ENCODE results near the gene PTPN5. TPM values are rescaled to one million over a fixed set of nuclear protein-coding genes. Genes with fewer than 3 reads are reported as not detected.

PTPN5 gene
- total RNA-seq, 1 donor: not detected

- TF ChIP-seq, protein P1, sequence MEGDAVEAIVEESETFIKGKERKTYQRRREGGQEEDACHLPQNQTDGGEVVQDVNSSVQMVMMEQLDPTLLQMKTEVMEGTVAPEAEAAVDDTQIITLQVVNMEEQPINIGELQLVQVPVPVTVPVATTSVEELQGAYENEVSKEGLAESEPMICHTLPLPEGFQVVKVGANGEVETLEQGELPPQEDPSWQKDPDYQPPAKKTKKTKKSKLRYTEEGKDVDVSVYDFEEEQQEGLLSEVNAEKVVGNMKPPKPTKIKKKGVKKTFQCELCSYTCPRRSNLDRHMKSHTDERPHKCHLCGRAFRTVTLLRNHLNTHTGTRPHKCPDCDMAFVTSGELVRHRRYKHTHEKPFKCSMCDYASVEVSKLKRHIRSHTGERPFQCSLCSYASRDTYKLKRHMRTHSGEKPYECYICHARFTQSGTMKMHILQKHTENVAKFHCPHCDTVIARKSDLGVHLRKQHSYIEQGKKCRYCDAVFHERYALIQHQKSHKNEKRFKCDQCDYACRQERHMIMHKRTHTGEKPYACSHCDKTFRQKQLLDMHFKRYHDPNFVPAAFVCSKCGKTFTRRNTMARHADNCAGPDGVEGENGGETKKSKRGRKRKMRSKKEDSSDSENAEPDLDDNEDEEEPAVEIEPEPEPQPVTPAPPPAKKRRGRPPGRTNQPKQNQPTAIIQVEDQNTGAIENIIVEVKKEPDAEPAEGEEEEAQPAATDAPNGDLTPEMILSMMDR (IDR thresholded peaks at IDR 0.05; ENCODE audit: extremely low read depth, low read depth, low read length): no peak
- no peak within 1 kb of the TSS for H3K27ac ChIP-seq (ENCODE audit: low read depth, low read length)
- DNase-seq (ENCODE audit: insufficient read length, low spot score, missing footprints): peak; percentile 100
Measured at GRCh38 chr11:18698341-18699268, 93.0 kb downstream of the PTPN5 start, which contains the start of gene TMEM86A. TSS of gene TMEM86A (plus strand) at chr11:18698779. CDS start at chr11:18698887, 108 bp downstream.

GRCh38 chr11:18697576-18697975 lies 94.0 kb downstream of the PTPN5 start:
- peaks cover 14% of the 10 kb centered on the region for H3K4me1 ChIP-seq (ENCODE audit: insufficient read depth, low read length)
- no peak for DNase-seq (ENCODE audit: insufficient read length, low spot score, missing footprints)
- H3K4me3 ChIP-seq (ENCODE audit: insufficient read depth, low read length): no peak overlapping the region
- no peak overlapping the region for H2AFZ ChIP-seq (ENCODE audit: low read length)
- H3K79me2 ChIP-seq (ENCODE audit: insufficient read depth, low read length): no peaks in the 10 kb centered on the region
- H3K27me3 ChIP-seq (ENCODE audit: insufficient read depth, low read length): peaks cover 13% of the 10 kb centered on the region
- no peaks in the 10 kb centered on the region for H3K36me3 ChIP-seq (ENCODE audit: insufficient read depth, low read length)
- H3K9me3 ChIP-seq (ENCODE audit: low read depth, low read length): no peaks in the 10 kb centered on the region
- TF ChIP-seq, protein P1 (IDR thresholded peaks at IDR 0.05; ENCODE audit: extremely low read depth, low read depth, low read length): no peak
- H4K20me1 ChIP-seq (ENCODE audit: insufficient read depth, low read length): no peaks in the 10 kb centered on the region
- no peak overlapping the region for H3K4me2 ChIP-seq (ENCODE audit: insufficient read depth, low read length)
- no peak overlapping the region for H3K27ac ChIP-seq (ENCODE audit: low read depth, low read length)

More at GRCh38 chr11:18698341-18699268, 93.0 kb downstream of the PTPN5 start, which contains the start of gene TMEM86A:
- Histone ChIP-seq H3K4me1 (ENCODE audit: insufficient read depth, low read length) (peaks cover 14% of the 10 kb centered on the region), H3K36me3 (ENCODE audit: insufficient read depth, low read length) (no peaks in the 10 kb centered on the region), H3K4me3 (ENCODE audit: insufficient read depth, low read length) (peak within 1 kb of the TSS; percentile 80), H3K4me2 (ENCODE audit: insufficient read depth, low read length) (peak within 1 kb of the TSS; percentile 91), H3K9me3 (ENCODE audit: low read depth, low read length) (no peaks in the 10 kb centered on the region), H3K27me3 (ENCODE audit: insufficient read depth, low read length) (peaks cover 13% of the 10 kb centered on the region), H4K20me1 (ENCODE audit: insufficient read depth, low read length) (no peaks in the 10 kb centered on the region), H3K79me2 (ENCODE audit: insufficient read depth, low read length) (no peaks in the 10 kb centered on the region), H2AFZ (ENCODE audit: low read length) (peak within 1 kb of the TSS; percentile 93)

DNA sequence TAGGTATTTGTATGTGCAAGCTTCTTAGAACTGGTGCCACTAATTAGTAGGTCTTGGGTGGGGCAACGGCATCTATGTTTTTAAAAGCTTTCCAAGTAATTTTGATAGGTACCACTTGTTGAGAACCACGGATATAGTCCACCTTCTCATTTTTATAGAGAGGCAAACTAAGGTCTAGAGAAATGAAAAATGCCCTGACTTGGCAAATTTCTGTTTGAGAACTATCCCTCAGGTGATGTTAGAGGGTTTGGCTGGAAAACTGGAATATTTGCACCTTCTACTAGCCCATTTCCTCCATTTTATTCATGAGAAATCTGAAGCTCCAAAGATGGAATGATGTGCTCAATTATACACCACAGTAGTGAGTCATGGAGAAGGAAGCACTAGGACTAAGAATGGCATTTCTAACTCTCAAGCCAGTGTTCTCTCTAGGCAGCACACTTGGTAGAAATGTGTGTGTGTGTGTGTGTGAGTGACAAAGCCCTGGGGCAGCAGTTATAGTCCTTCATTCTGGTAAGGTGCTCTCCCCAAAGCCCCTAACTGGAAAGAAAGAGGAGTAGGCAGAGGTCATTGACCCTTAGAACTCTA lies 94.9 kb downstream of the PTPN5 start:
- no peak overlapping the region for H3K4me3 ChIP-seq (ENCODE audit: insufficient read depth, low read length)
- peak; percentile 94 for DNase-seq (ENCODE audit: insufficient read length, low spot score, missing footprints)
- peaks cover 13% of the 10 kb centered on the region for H3K27me3 ChIP-seq (ENCODE audit: insufficient read depth, low read length)
- H3K27ac ChIP-seq (ENCODE audit: low read depth, low read length): no peak overlapping the region
- no peaks in the 10 kb centered on the region for H3K36me3 ChIP-seq (ENCODE audit: insufficient read depth, low read length)
- no peaks in the 10 kb centered on the region for H4K20me1 ChIP-seq (ENCODE audit: insufficient read depth, low read length)
- TF ChIP-seq, protein P1 (IDR thresholded peaks at IDR 0.05; ENCODE audit: extremely low read depth, low read depth, low read length): no peak
- H3K4me1 ChIP-seq (ENCODE audit: insufficient read depth, low read length): peaks cover 14% of the 10 kb centered on the region
- H2AFZ ChIP-seq (ENCODE audit: low read length): no peak overlapping the region
- no peaks in the 10 kb centered on the region for H3K9me3 ChIP-seq (ENCODE audit: low read depth, low read length)
- H3K79me2 ChIP-seq (ENCODE audit: insufficient read depth, low read length): no peaks in the 10 kb centered on the region
- no peak overlapping the region for H3K4me2 ChIP-seq (ENCODE audit: insufficient read depth, low read length)

All from osteoblast (primary cell).